ENCODE results near the gene LCN12. TPM values are rescaled to one million over a fixed set of nuclear protein-coding genes. Genes with fewer than 3 reads are reported as not detected.

The LCN12 gene
- total RNA-seq, 8 experiments from 2014 or later: 0.38 to 4.3 (median 1.2) TPM

DNA sequence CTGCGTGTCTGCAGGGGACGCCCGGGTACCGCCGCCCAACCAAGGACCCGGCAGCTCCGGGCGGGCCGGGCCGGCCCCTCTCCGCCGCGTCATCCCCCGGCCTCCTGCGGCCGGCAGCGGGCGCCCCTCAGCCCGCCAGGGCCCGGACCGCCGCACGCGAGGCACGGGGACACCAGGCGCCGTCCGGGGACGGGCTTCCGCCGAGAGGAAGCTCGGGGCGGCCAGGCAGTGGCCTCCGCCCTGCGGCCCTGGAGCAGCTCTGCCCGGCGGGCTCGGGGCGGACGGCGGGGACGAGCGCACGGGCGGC is 7.9 kb upstream of the LCN12 start:
- Histone ChIP-seq H3K4me1 (replicated peaks in 1 of 2) (peaks cover 6 to 21% of the 10 kb centered on the region in 2 donors), H3K27ac (peak overlapping the region; percentile 73 to 92), H3K4me3 (peak overlapping the region; percentile 62 to 90 (median 81))
- WGBS, 10 experiments: no CpG with 5 or more reads among the region's 45 CpGs
- ATAC-seq (replicated peaks in 6 of 8): peak; percentile 58 to 79 (median 64)
- in situ Hi-C loops (cut with MboI; ENCODE audit: low pct_unique_long_range_greater_than_20kb in 2 of 9, low sequenced_read_pairs in 9 of 9, unreplicated experiment in 9 of 9): no loop called here

GRCh38 chr9:136944519-136945332 is 7.3 kb upstream of the LCN12 start, which contains the start of the genes C8G and FBXW5:
TSS of gene C8G (plus strand) at chr9:136945243. CDS start at chr9:136945321, 78 bp downstream.
TSS of gene FBXW5 (minus strand) at chr9:136944738. CDS start at chr9:136944083, 655 bp downstream.
- Histone ChIP-seq H3K4me1 (replicated peaks in 1 of 2) (peaks cover 8 to 23% of the 10 kb centered on the region in 2 donors), H3K4me3 (peak within 1 kb of the TSS; percentile 62 to 90 (median 81)), H3K27ac (peak within 1 kb of the TSS; percentile 73 to 92)
- peak; percentile 54 to 85 (median 76) for ATAC-seq (replicated peaks in 6 of 8)
- in situ Hi-C loops (cut with MboI; ENCODE audit: low pct_unique_long_range_greater_than_20kb in 2 of 9, low sequenced_read_pairs in 9 of 9, unreplicated experiment in 9 of 9): no loop called here
- WGBS, 10 experiments: 0 to 100% (median 30%) methylated on average over 1 to 8 of the region's 74 CpGs; no CpG with 5 or more reads in 5 of the 10 experiments

DNA sequence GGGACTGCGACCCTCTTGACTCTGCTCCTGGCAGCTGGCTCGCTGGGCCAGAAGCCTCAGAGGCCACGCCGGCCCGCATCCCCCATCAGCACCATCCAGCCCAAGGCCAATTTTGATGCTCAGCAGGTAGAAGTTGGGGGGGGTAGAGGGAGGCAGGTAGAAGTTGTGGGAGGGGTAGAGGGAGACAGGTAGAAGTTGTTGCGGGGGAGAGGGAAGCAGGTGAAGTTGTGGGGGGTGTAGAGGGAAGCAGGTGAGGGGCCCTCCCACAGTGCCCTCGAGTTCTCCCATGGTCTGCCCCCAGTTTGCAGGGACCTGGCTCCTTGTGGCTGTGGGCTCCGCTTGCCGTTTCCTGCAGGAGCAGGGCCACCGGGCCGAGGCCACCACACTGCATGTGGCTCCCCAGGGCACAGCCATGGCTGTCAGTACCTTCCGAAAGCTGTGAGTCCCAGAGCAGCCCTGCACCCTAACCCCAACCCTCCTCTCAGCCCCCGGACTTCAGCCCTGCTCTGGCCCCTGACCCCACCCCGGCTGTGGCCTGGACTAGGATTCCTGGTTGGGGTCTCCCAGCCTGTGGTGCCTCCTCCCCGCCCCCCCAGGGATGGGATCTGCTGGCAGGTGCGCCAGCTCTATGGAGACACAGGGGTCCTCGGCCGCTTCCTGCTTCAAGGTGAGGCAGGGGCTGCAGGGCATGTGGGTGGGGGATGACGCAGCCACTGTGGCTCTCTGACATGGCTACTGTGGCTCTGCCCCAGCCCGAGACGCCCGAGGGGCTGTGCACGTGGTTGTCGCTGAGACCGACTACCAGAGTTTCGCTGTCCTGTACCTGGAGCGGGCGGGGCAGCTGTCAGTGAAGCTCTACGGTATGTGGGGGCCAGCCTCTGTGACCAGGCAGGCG is 6.5 kb upstream of the LCN12 start:
- Histone ChIP-seq H3K4me3 (no peak overlapping the region), H3K27ac (no peak overlapping the region), H3K4me1 (replicated peaks in 1 of 2) (peaks cover 11 to 28% of the 10 kb centered on the region in 2 donors)
- WGBS, 10 experiments: 80% methylated on average over 6 of the region's 30 CpGs; no CpG with 5 or more reads in 9 of the 10 experiments
- no peak for ATAC-seq (replicated peaks in 6 of 8)
- in situ Hi-C loops (cut with MboI; ENCODE audit: low pct_unique_long_range_greater_than_20kb in 2 of 9, low sequenced_read_pairs in 9 of 9, unreplicated experiment in 9 of 9): no loop called here

GRCh38 chr9:136946228-136947027 is 5.6 kb upstream of the LCN12 start:
- no peak for ATAC-seq (replicated peaks in 6 of 8)
- peaks cover 13 to 31% of the 10 kb centered on the region in 2 donors for H3K4me1 ChIP-seq (replicated peaks in 1 of 2)
- H3K27ac ChIP-seq: no peak overlapping the region
- 40 to 76% (median 59%) methylated on average over 2 to 5 of the region's 27 CpGs; no CpG with 5 or more reads in 7 of the 10 experiments for WGBS, 10 experiments
- in situ Hi-C loops (cut with MboI; ENCODE audit: low pct_unique_long_range_greater_than_20kb in 2 of 9, low sequenced_read_pairs in 9 of 9, unreplicated experiment in 9 of 9): no loop called here
- H3K4me3 ChIP-seq: no peak overlapping the region

GRCh38 chr9:136947028-136947891 is 4.8 kb upstream of the LCN12 start:
- H3K27ac ChIP-seq: no peak overlapping the region
- in situ Hi-C loops (cut with MboI; ENCODE audit: low pct_unique_long_range_greater_than_20kb in 2 of 9, low sequenced_read_pairs in 9 of 9, unreplicated experiment in 9 of 9): no loop called here
- 40 to 100% (median 70%) methylated on average over 1 to 2 of the region's 26 CpGs; no CpG with 5 or more reads in 7 of the 10 experiments for WGBS, 10 experiments
- peaks cover 21 to 38% of the 10 kb centered on the region in 2 donors for H3K4me1 ChIP-seq (replicated peaks in 1 of 2)
- H3K4me3 ChIP-seq: no peak overlapping the region
- ATAC-seq (replicated peaks in 6 of 8): no peak

DNA sequence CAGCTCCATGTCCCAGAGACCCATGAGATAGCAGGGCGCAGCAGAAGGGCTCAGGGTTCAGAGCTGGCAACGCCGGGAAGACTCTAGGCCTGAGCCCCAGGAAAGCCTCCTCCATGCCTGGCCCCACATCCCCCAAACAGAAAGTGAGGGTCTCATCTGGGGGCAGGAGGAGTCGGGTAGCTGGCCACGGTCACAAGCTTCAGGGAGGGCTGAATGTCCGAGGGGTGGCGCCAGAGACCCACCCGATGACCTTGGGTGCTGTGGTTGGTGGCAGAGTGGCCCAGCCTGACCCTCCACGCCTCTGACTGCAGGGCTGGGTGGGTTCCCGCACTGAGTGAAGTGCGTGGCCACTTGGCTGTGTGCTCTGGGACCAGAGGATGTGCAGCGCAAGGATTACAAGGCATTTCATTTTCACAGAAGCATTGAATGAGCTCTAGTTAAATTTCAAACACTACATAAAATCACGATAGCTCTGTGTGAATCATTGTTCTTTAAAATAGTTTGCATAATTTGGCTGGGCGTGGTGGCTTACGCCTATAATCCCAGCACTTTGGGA is 4.0 kb upstream of the LCN12 start:
- 7 to 100% (median 80%) methylated on average over 1 to 3 of the region's 15 CpGs; no CpG with 5 or more reads in 3 of the 10 experiments for WGBS, 10 experiments
- Histone ChIP-seq H3K4me1 (replicated peaks in 1 of 2) (peaks cover 26 to 41% of the 10 kb centered on the region in 2 donors), H3K4me3 (no peak overlapping the region), H3K27ac (no peak overlapping the region)
- in situ Hi-C loops (cut with MboI; ENCODE audit: low pct_unique_long_range_greater_than_20kb in 2 of 9, low sequenced_read_pairs in 9 of 9, unreplicated experiment in 9 of 9): no loop called here
- peak in 2 of 8 experiments; percentile 12 to 15 for ATAC-seq (replicated peaks in 6 of 8)

DNA sequence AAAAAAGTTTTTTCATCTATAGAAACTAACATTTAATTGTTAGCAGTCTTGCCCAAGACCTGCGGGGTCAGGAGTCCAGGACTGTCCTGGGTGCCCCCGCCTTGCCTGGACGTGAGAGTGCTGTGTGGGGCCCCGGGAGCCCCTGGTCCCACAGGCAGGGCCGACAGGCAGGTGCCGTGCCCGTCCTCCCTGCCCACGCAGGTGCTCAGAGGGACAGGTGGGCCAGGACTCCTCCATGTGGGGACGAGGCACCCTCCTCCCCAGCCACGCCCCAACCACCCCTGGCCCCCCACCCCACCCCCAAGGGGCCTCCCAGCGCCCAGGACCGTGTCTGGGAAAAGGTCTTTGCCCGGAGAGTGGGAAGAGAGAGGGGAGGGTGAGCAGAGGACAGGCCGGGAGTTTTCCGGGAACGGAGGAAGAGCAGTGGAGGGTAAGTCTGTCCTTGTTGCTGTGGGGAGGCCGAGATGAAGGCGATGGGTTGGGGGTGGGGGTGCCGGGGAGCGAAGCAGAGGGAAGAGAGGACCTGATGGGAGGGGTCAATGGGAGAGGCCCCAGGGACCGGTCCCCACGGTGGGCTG is 2.7 kb upstream of the LCN12 start:
- ATAC-seq (replicated peaks in 6 of 8): peak in 3 of 8 experiments; percentile 2 to 24 (median 9)
- Histone ChIP-seq H3K4me1 (replicated peaks in 1 of 2) (peaks cover 23 to 34% of the 10 kb centered on the region in 2 donors), H3K27ac (peak overlapping the region; percentile 91), H3K4me3 (peak overlapping the region; percentile 42 to 66 (median 61))
- WGBS, 10 experiments: no CpG with 5 or more reads among the region's 22 CpGs
- in situ Hi-C loops (cut with MboI; ENCODE audit: low pct_unique_long_range_greater_than_20kb in 2 of 9, low sequenced_read_pairs in 9 of 9, unreplicated experiment in 9 of 9): no loop called here

GRCh38 chr9:136949817-136950655 is 2.0 kb upstream of the LCN12 start:
- ATAC-seq (replicated peaks in 6 of 8): peak; percentile 63 to 90 (median 84)
- WGBS, 10 experiments: 22% methylated on average over 3 of the region's 63 CpGs; no CpG with 5 or more reads in 9 of the 10 experiments
- Histone ChIP-seq H3K4me1 (replicated peaks in 1 of 2) (peaks cover 23 to 32% of the 10 kb centered on the region in 2 donors), H3K27ac (peak overlapping the region; percentile 91), H3K4me3 (peak overlapping the region; percentile 42 to 66 (median 61))
- in situ Hi-C loops (cut with MboI; ENCODE audit: low pct_unique_long_range_greater_than_20kb in 2 of 9, low sequenced_read_pairs in 9 of 9, unreplicated experiment in 9 of 9): no loop called here

- Histone ChIP-seq H3K27ac (peak overlapping the region; percentile 91), H3K4me3 (peak overlapping the region; percentile 42 to 66 (median 61)), H3K4me1 (replicated peaks in 1 of 2) (peaks cover 23 to 32% of the 10 kb centered on the region in 2 donors)
- WGBS, 10 experiments: 40 to 75% methylated on average over 1 of the region's 9 CpGs; no CpG with 5 or more reads in 8 of the 10 experiments
- in situ Hi-C loops (cut with MboI; ENCODE audit: low pct_unique_long_range_greater_than_20kb in 2 of 9, low sequenced_read_pairs in 9 of 9, unreplicated experiment in 9 of 9): no loop called here
- peak in 1 of 8 experiments; percentile 0 for ATAC-seq (replicated peaks in 6 of 8)
Observed at GRCh38 chr9:136950656-136951276, 1.3 kb upstream of the LCN12 start.

- in situ Hi-C loops (cut with MboI; ENCODE audit: low pct_unique_long_range_greater_than_20kb in 2 of 9, low sequenced_read_pairs in 9 of 9, unreplicated experiment in 9 of 9): no loop called here
- ATAC-seq (replicated peaks in 6 of 8): peak in 4 of 8 experiments; percentile 13 to 30 (median 20)
- Histone ChIP-seq H3K27ac (no peak overlapping the region), H3K4me1 (replicated peaks in 1 of 2) (peaks cover 23 to 32% of the 10 kb centered on the region in 2 donors), H3K4me3 (no peak overlapping the region)
- 48 to 62% methylated on average over 3 to 5 of the region's 15 CpGs; no CpG with 5 or more reads in 8 of the 10 experiments for WGBS, 10 experiments
Observed at GRCh38 chr9:136952321-136952850, 313 bp downstream of the LCN12 start.

Measured in motor neuron (in vitro differentiated cells).